Trophoblast cell (in vitro differentiated cells and primary cell): ENCODE results near the gene HSP90AB1.
A peak's percentile ranks its signal among the peaks of the same experiment; 100 is the strongest.

Experiments used
- DNase-seq, 2 donors: peaks; one replicate each; pipeline ENCODE4 v3.0.0-alpha.2; 2016
- H2AFZ ChIP-seq: 2 replicates; pipeline ENCODE4 v1.6.1; 2013; ENCODE audit warnings: low read length, moderate library complexity, mild to moderate bottlenecking; ENCODE audit not compliant: insufficient read depth, poor library complexity
- H2AK5ac ChIP-seq: 2 replicates; pipeline ENCODE4 v1.6.1; 2013; ENCODE audit warnings: mild to moderate bottlenecking, low read length
- H2BK120ac ChIP-seq: 2 replicates; pipeline ENCODE4 v1.6.1; 2013; ENCODE audit warnings: low read length, mild to moderate bottlenecking, moderate library complexity; ENCODE audit not compliant: insufficient read depth, poor library complexity
- H2BK12ac ChIP-seq: 2 replicates; pipeline ENCODE4 v1.6.1; 2013; ENCODE audit warnings: mild to moderate bottlenecking, low read length, moderate library complexity
- H2BK5ac ChIP-seq: 2 replicates; pipeline ENCODE4 v1.6.1; 2013; ENCODE audit warnings: low read length, low read depth, moderate library complexity, mild to moderate bottlenecking; ENCODE audit not compliant: poor library complexity
- H3K14ac ChIP-seq: 2 replicates; pipeline ENCODE4 v1.6.1; 2013; ENCODE audit warnings: mild to moderate bottlenecking, low read length
- H3K18ac ChIP-seq: 2 replicates; pipeline ENCODE4 v1.6.1; 2013; ENCODE audit warnings: mild to moderate bottlenecking, low read length
- H3K23ac ChIP-seq: 2 replicates; pipeline ENCODE4 v1.6.1; 2013; ENCODE audit warnings: low read length
- H3K27ac ChIP-seq: 2 replicates; pipeline ENCODE4 v1.5.1; 2013; ENCODE audit warnings: low read depth, mild to moderate bottlenecking, inconsistent platforms, low read length, moderate library complexity
- H3K27me3 ChIP-seq: 2 replicates; pipeline ENCODE4 v1.6.1; 2013; ENCODE audit warnings: inconsistent platforms, mild to moderate bottlenecking, low read length, moderate library complexity; ENCODE audit not compliant: insufficient read depth
- H3K36me3 ChIP-seq, 2 experiments: 1 replicate in 1 of 2; 2 replicates in 1 of 2; pipeline ENCODE4 v1.6.1; 2013; ENCODE audit warnings: low read length in 2 of 2, mild to moderate bottlenecking in 2 of 2, moderate library complexity in 1 of 2; ENCODE audit not compliant: insufficient read depth in 2 of 2, control insufficient read depth in 1 of 2
- H3K4ac ChIP-seq: 2 replicates; pipeline ENCODE4 v1.6.1; 2013; ENCODE audit warnings: low read depth, mild to moderate bottlenecking, low read length, moderate library complexity
- H3K4me1 ChIP-seq, 2 experiments: 1 replicate in 1 of 2; 2 replicates in 1 of 2; pipeline ENCODE4 v1.6.1; 2013; ENCODE audit warnings: low read length in 2 of 2, mild to moderate bottlenecking in 2 of 2, moderate library complexity in 1 of 2; ENCODE audit not compliant: insufficient read depth in 2 of 2, control insufficient read depth in 1 of 2
- H3K4me2 ChIP-seq: 2 replicates; pipeline ENCODE4 v1.6.1; 2013; ENCODE audit warnings: inconsistent platforms, mild to moderate bottlenecking, low read length, moderate library complexity
- H3K4me3 ChIP-seq: 2 replicates; pipeline ENCODE4 v1.5.1; 2013; ENCODE audit warnings: mild to moderate bottlenecking, low read depth, low read length, inconsistent platforms
- H3K79me1 ChIP-seq: one replicate; pipeline ENCODE4 v1.6.1; 2013; ENCODE audit warnings: low read length
- H3K79me2 ChIP-seq: 2 replicates; pipeline ENCODE4 v1.6.1; 2013; ENCODE audit warnings: low read length, mild to moderate bottlenecking; ENCODE audit not compliant: control insufficient read depth, insufficient read depth, poor library complexity
- H3K9ac ChIP-seq: 2 replicates; pipeline ENCODE4 v1.6.1; 2013; ENCODE audit warnings: mild to moderate bottlenecking, low read length
- H3K9me3 ChIP-seq: 2 replicates; pipeline ENCODE4 v1.6.1; 2013; ENCODE audit warnings: low read depth, mild to moderate bottlenecking, control low read depth, inconsistent platforms, low read length; ENCODE audit not compliant: insufficient read depth
- H4K12ac ChIP-seq: 2 replicates; pipeline ENCODE4 v1.6.1; 2013; ENCODE audit warnings: low read depth, mild to moderate bottlenecking, low read length, moderate library complexity
- H4K8ac ChIP-seq: 2 replicates; pipeline ENCODE4 v1.6.1; 2013; ENCODE audit warnings: low read depth, mild to moderate bottlenecking, low read length, moderate library complexity
- H4K91ac ChIP-seq: one replicate; pipeline ENCODE4 v1.6.1; 2013; ENCODE audit warnings: low read depth, mild to moderate bottlenecking, low read length, moderate library complexity
- WGBS: extraction: QIAGEN DNeasy Blood & Tissue Kit; methylation state at CpG from one replicate; pipeline ENCODE4 v1.1.7; 2013; ENCODE audit warnings: missing lambda C conversion rate; ENCODE audit not compliant: insufficient read length, insufficient coverage; ENCODE audit errors: extremely low coverage; 5-methylcytosine and 5-hydroxymethylcytosine counted together

Gene HSP90AB1

DNA sequence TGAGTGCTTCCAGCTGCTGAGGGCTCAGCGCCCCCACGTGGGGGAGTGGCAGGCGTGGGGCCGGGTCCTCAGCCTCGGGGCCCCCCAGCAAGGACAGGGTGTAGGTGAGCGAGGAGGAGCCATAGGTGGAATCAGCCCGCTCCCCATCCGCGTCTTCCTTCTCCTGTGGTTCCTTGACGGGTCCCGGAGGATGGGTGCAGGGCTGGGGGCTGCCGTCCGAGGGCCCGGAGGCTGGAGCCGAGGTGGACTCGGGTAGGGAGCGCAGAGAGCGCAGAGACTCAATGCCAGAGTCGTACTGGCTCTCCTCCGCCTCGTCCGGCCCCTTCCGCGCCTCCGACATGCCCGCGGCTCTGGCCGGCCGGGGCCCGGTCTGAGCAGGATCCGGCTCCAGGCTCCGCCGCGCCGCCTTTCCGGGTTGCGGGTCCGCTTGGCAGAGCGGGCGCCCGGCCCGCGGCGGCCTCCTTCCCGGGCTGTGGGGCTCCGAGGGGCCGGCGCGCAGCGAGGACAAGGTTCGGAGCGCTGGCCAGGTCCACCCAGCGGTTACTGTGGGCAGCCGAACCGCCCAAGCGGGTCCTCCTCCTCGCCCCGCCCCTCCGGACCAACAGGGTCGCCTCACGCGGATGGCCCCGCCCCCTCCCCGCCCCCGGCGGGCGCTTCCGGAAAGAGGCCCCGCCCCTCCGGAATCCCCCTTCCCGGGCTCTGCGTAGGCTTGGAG is 18.3 kb downstream of the HSP90AB1 start, which contains the start of gene NFKBIE:
NFKBIE (minus strand) TSS at position 545 of the 715 bp plus-strand sequence; CDS start at position 340, 205 bp downstream.
- H4K8ac ChIP-seq: peak within 1 kb of the TSS; percentile 65
- H3K79me1 ChIP-seq: peaks cover 8% of the 10 kb centered on the region
- H3K18ac ChIP-seq: peak within 1 kb of the TSS; percentile 67
- peak within 1 kb of the TSS; percentile 24 for H3K4ac ChIP-seq
- H3K27me3 ChIP-seq: peaks cover 19% of the 10 kb centered on the region
- WGBS: no CpG with 5 or more reads among the region's 72 CpGs
- H3K23ac ChIP-seq: no peak within 1 kb of the TSS
- H3K4me3 ChIP-seq: peak within 1 kb of the TSS; percentile 87
- H2BK5ac ChIP-seq: peak within 1 kb of the TSS; percentile 7
- H4K91ac ChIP-seq: peak within 1 kb of the TSS; percentile 6
- peaks cover 23 to 24% of the 10 kb centered on the region in 2 experiments for H3K4me1 ChIP-seq
- H4K12ac ChIP-seq: peak within 1 kb of the TSS; percentile 13
- H2AFZ ChIP-seq: peak within 1 kb of the TSS; percentile 41
- H2AK5ac ChIP-seq: peak within 1 kb of the TSS; percentile 35
- peaks cover 6 to 8% of the 10 kb centered on the region in 2 experiments for H3K36me3 ChIP-seq
- H2BK12ac ChIP-seq: no peak within 1 kb of the TSS
- H3K9ac ChIP-seq: peak within 1 kb of the TSS; percentile 75
- no peaks in the 10 kb centered on the region for H3K9me3 ChIP-seq
- peaks cover 3% of the 10 kb centered on the region for H3K79me2 ChIP-seq
- H2BK120ac ChIP-seq: peak within 1 kb of the TSS; percentile 1
- peak within 1 kb of the TSS; percentile 44 for H3K27ac ChIP-seq
- DNase-seq: peak; percentile 96 to 97
- H3K4me2 ChIP-seq: peak within 1 kb of the TSS; percentile 99
- H3K14ac ChIP-seq: peak within 1 kb of the TSS; percentile 13

DNA sequence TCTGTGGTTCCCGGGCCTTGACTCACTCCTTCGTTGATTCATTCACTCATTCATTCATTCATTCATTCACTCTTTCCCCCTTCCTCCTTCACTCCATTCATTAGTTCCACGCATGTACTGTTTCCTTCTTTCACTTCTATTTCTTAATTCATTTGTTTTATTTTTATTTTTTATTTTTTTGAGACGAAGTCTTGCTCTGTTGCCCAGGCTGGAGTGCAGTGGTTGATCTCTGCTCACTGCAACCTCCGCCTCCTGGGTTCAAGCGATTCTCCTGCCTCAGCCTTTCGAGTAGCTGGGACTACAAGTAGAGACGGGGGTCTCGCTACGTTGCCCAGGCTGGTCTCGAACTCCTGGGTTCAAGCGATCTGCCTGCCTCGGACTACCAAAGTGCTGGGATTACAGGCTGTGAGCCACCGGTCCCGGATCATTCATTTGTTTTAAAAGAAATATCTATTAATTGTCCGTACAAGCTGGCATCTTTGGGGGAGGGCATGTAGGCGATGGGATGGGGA is 18.9 kb downstream of the HSP90AB1 start:
- peaks cover 23% of the 10 kb centered on the region for H3K27me3 ChIP-seq
- H3K18ac ChIP-seq: no peak overlapping the region
- H3K4me3 ChIP-seq: no peak overlapping the region
- peaks cover 3 to 5% of the 10 kb centered on the region in 2 experiments for H3K36me3 ChIP-seq
- H2AK5ac ChIP-seq: no peak overlapping the region
- no peak for DNase-seq
- H3K9me3 ChIP-seq: no peaks in the 10 kb centered on the region
- no peak overlapping the region for H3K23ac ChIP-seq
- H3K27ac ChIP-seq: no peak overlapping the region
- peak overlapping the region; percentile 65 for H4K8ac ChIP-seq
- no peak overlapping the region for H4K12ac ChIP-seq
- no peak overlapping the region for H2BK12ac ChIP-seq
- no peak overlapping the region for H2AFZ ChIP-seq
- peaks cover 8% of the 10 kb centered on the region for H3K79me1 ChIP-seq
- H3K4me1 ChIP-seq: peaks cover 23 to 24% of the 10 kb centered on the region in 2 experiments
- no peak overlapping the region for H2BK5ac ChIP-seq
- H4K91ac ChIP-seq: no peak overlapping the region
- WGBS: no CpG with 5 or more reads among the region's 17 CpGs
- no peak overlapping the region for H3K4me2 ChIP-seq
- H3K9ac ChIP-seq: no peak overlapping the region
- H2BK120ac ChIP-seq: no peak overlapping the region
- H3K4ac ChIP-seq: no peak overlapping the region
- no peak overlapping the region for H3K14ac ChIP-seq
- H3K79me2 ChIP-seq: peaks cover 3% of the 10 kb centered on the region

- Histone ChIP-seq H2BK120ac (no peak overlapping the region), H3K23ac (no peak overlapping the region), H4K12ac (no peak overlapping the region), H3K79me2 (peaks cover 3% of the 10 kb centered on the region), H4K91ac (no peak overlapping the region), H2BK12ac (no peak overlapping the region), H2BK5ac (no peak overlapping the region), H3K4me1 (peaks cover 23 to 24% of the 10 kb centered on the region in 2 experiments), H2AFZ (no peak overlapping the region), H2AK5ac (no peak overlapping the region), H3K4me3 (no peak overlapping the region), H3K27ac (no peak overlapping the region), H3K27me3 (peaks cover 25% of the 10 kb centered on the region), H3K36me3 (peaks cover 3 to 4% of the 10 kb centered on the region in 2 experiments), H3K4me2 (no peak overlapping the region), H4K8ac (no peak overlapping the region), H3K79me1 (peaks cover 8% of the 10 kb centered on the region), H3K18ac (no peak overlapping the region), H3K9ac (no peak overlapping the region), H3K4ac (no peak overlapping the region), H3K14ac (no peak overlapping the region), H3K9me3 (no peaks in the 10 kb centered on the region)
- DNase-seq: no peak
- no CpG with 5 or more reads among the region's 3 CpGs for WGBS
Measured at GRCh38 chr6:44266347-44266746, 19.4 kb downstream of the HSP90AB1 start.

DNA sequence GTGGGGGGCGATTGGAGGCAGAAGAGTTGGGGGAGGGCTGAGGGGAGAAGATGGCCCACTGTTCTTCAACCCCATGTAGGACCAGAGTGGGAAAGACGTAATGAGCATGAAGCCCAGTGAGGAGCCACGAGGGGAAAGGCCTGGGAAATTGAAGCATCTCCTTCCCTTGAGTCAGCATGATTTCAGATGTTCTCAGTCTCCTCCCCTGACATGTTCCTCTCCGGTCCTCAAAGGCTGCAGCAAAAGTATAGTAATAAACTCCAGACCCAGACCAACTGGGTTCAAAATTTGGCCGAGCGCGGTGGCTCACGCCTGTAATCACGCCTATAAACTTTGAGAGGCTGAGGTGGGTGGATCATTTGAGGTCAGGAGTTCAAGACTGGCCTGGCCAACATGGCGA is 20.4 kb downstream of the HSP90AB1 start:
- no CpG with 5 or more reads among the region's 10 CpGs for WGBS

More for the DNA sequence above, 20.4 kb downstream of the HSP90AB1 start:
- Histone ChIP-seq H2BK12ac (no peak overlapping the region), H3K9ac (no peak overlapping the region), H4K12ac (no peak overlapping the region), H2BK120ac (no peak overlapping the region), H2AFZ (no peak overlapping the region), H3K4ac (no peak overlapping the region), H3K23ac (no peak overlapping the region), H2AK5ac (no peak overlapping the region), H3K9me3 (no peaks in the 10 kb centered on the region), H2BK5ac (no peak overlapping the region), H3K79me1 (peaks cover 8% of the 10 kb centered on the region), H4K8ac (no peak overlapping the region), H3K4me1 (peaks cover 23 to 24% of the 10 kb centered on the region in 2 experiments), H3K4me3 (no peak overlapping the region), H3K18ac (no peak overlapping the region), H3K4me2 (no peak overlapping the region), H4K91ac (no peak overlapping the region), H3K27ac (no peak overlapping the region), H3K27me3 (peaks cover 29% of the 10 kb centered on the region), H3K14ac (no peak overlapping the region), H3K79me2 (peaks cover 3% of the 10 kb centered on the region), H3K36me3 (no peaks in the 10 kb centered on the region)
- DNase-seq: no peak
